Mesenchymal stem cell (in vitro differentiated cells and primary cell): ENCODE results near the gene FBP1.

Experiments
- DNase-seq: peaks from one replicate; pipeline ENCODE4 v3.0.0-alpha.2; 2013
- H2AFZ ChIP-seq: one replicate; pipeline ENCODE4 v1.6.1; 2013; ENCODE audit warnings: low read depth, mild to moderate bottlenecking, control low read depth, inconsistent platforms, low read length, moderate library complexity
- H2AK5ac ChIP-seq: 2 replicates; pipeline ENCODE4 v1.6.1; 2013; ENCODE audit warnings: low read length, moderate library complexity, mild to moderate bottlenecking, inconsistent platforms; ENCODE audit not compliant: severe bottlenecking
- H2BK120ac ChIP-seq: one replicate; pipeline ENCODE4 v1.6.1; 2013; ENCODE audit warnings: low read depth, mild to moderate bottlenecking, inconsistent platforms, low read length, moderate library complexity
- H2BK12ac ChIP-seq, 2 experiments: one replicate each; pipeline ENCODE4 v1.6.1; 2013; ENCODE audit warnings: inconsistent platforms in 2 of 2, low read length in 2 of 2, mild to moderate bottlenecking in 2 of 2, moderate library complexity in 2 of 2, control low read depth in 1 of 2
- H2BK15ac ChIP-seq: one replicate; pipeline ENCODE4 v1.6.1; 2013; ENCODE audit warnings: mild to moderate bottlenecking, low read depth, inconsistent platforms; ENCODE audit not compliant: poor library complexity, severe bottlenecking
- H2BK5ac ChIP-seq: 2 replicates; pipeline ENCODE4 v1.6.1; 2013; ENCODE audit warnings: low read depth, mild to moderate bottlenecking, low read length, control low read depth, inconsistent platforms; ENCODE audit not compliant: poor library complexity, severe bottlenecking
- H3K14ac ChIP-seq, 2 experiments: one replicate each; pipeline ENCODE4 v1.6.1; 2013; ENCODE audit warnings: inconsistent platforms in 2 of 2, low read length in 2 of 2, control low read depth in 1 of 2, mild to moderate bottlenecking in 1 of 2, moderate library complexity in 1 of 2
- H3K18ac ChIP-seq, 2 experiments: one replicate each; pipeline ENCODE4 v1.6.1; 2013; ENCODE audit warnings: inconsistent platforms in 2 of 2, low read length in 2 of 2, control low read depth in 1 of 2, low read depth in 1 of 2, mild to moderate bottlenecking in 1 of 2
- H3K23ac ChIP-seq, 2 experiments: one replicate each; pipeline ENCODE4 v1.6.1; 2013; ENCODE audit warnings: inconsistent platforms in 2 of 2, low read length in 2 of 2, mild to moderate bottlenecking in 2 of 2, moderate library complexity in 2 of 2, control low read depth in 1 of 2
- H3K27ac ChIP-seq: 2 replicates; pipeline ENCODE4 v1.5.1; 2013; ENCODE audit warnings: mild to moderate bottlenecking, moderate library complexity, low read length, control low read depth, inconsistent platforms; ENCODE audit not compliant: poor library complexity, severe bottlenecking
- H3K27me3 ChIP-seq, 2 experiments: 2 replicates each; pipeline versions ENCODE4 v1.6.1 to v1.7.0; 2013; ENCODE audit warnings: low read length in 2 of 2, mild to moderate bottlenecking in 2 of 2, moderate library complexity in 2 of 2, control low read depth in 1 of 2, inconsistent platforms in 1 of 2; ENCODE audit not compliant: control insufficient read depth in 1 of 2, insufficient read depth in 1 of 2
- H3K36me3 ChIP-seq, 2 experiments: 2 replicates each; pipeline versions ENCODE4 v1.6.1 to v1.7.0; 2013; ENCODE audit warnings: low read length in 2 of 2, control low read depth in 1 of 2, inconsistent platforms in 1 of 2, low read depth in 1 of 2, mild to moderate bottlenecking in 1 of 2; ENCODE audit not compliant: insufficient read depth in 2 of 2, control insufficient read depth in 1 of 2
- H3K4ac ChIP-seq, 2 experiments: one replicate each; pipeline ENCODE4 v1.6.1; 2013; ENCODE audit warnings: inconsistent platforms in 2 of 2, low read length in 2 of 2, mild to moderate bottlenecking in 2 of 2, moderate library complexity in 2 of 2, control low read depth in 1 of 2, low read depth in 1 of 2
- H3K4me1 ChIP-seq: 2 replicates; pipeline ENCODE4 v1.6.1; 2013; ENCODE audit warnings: low read depth, low read length, control low read depth; ENCODE audit not compliant: control insufficient read depth, insufficient read depth
- H3K4me2 ChIP-seq: 2 replicates; pipeline ENCODE4 v1.6.1; 2013; ENCODE audit warnings: low read length, mild to moderate bottlenecking, inconsistent platforms; ENCODE audit not compliant: poor library complexity, severe bottlenecking
- H3K4me3 ChIP-seq, 2 experiments: 2 replicates each; pipeline versions ENCODE4 v1.5.1 to v1.7.0; 2013; ENCODE audit warnings: low read length in 2 of 2, mild to moderate bottlenecking in 2 of 2, control low read depth in 1 of 2, low read depth in 1 of 2; ENCODE audit not compliant: insufficient read depth in 1 of 2
- H3K79me1 ChIP-seq: replicated peaks from 2 replicates; pipeline ENCODE4 v1.6.1; 2013; ENCODE audit warnings: mild to moderate bottlenecking, control low read depth, low read length, inconsistent platforms; ENCODE audit not compliant: poor library complexity, severe bottlenecking
- H3K9ac ChIP-seq: 2 replicates; pipeline ENCODE4 v1.7.0; 2013; ENCODE audit warnings: mild to moderate bottlenecking, low read length, moderate library complexity
- H3K9me3 ChIP-seq: 2 replicates; pipeline ENCODE4 v1.7.0; 2013; ENCODE audit warnings: mild to moderate bottlenecking, low read length; ENCODE audit not compliant: control insufficient read depth
- H4K8ac ChIP-seq: one replicate; pipeline ENCODE4 v1.6.1; 2013; ENCODE audit warnings: inconsistent platforms, mild to moderate bottlenecking, low read length, moderate library complexity
- H4K91ac ChIP-seq: one replicate; pipeline ENCODE4 v1.6.1; 2013; ENCODE audit warnings: mild to moderate bottlenecking, low read length, inconsistent platforms
- WGBS: methylation state at CpG from one replicate; pipeline ENCODE4 v1.1.7; 2013; ENCODE audit warnings: mixed read lengths; 5-methylcytosine and 5-hydroxymethylcytosine counted together

Gene FBP1

GRCh38 chr9:94680621-94681020 is 41.3 kb upstream of the FBP1 start:
- peaks cover 0 to 10% of the 10 kb centered on the region in 2 experiments for H3K27me3 ChIP-seq
- no peaks in the 10 kb centered on the region for H3K79me1 ChIP-seq
- peak overlapping the region; percentile 62 for H2AK5ac ChIP-seq
- no peak overlapping the region for H2BK15ac ChIP-seq
- H3K27ac ChIP-seq = no peak overlapping the region
- no peak overlapping the region for H2AFZ ChIP-seq
- H3K23ac ChIP-seq = no peak overlapping the region
- H2BK120ac ChIP-seq = no peak overlapping the region
- H3K36me3 ChIP-seq = no peaks in the 10 kb centered on the region
- H3K14ac ChIP-seq = no peak overlapping the region
- H3K4me2 ChIP-seq = no peak overlapping the region
- H4K8ac ChIP-seq = no peak overlapping the region
- DNase-seq = no peak
- WGBS = 83% methylated on average over 1 of the region's 2 CpGs
- H2BK12ac ChIP-seq = no peak overlapping the region
- H3K9me3 ChIP-seq = no peaks in the 10 kb centered on the region
- H4K91ac ChIP-seq = no peak overlapping the region
- H2BK5ac ChIP-seq = no peak overlapping the region
- peaks cover 3% of the 10 kb centered on the region for H3K4me1 ChIP-seq
- H3K18ac ChIP-seq = no peak overlapping the region
- H3K9ac ChIP-seq = no peak overlapping the region
- H3K4me3 ChIP-seq = no peak overlapping the region
- peak overlapping the region in 1 of 2 experiments; percentile 26 for H3K4ac ChIP-seq

- peaks cover 3% of the 10 kb centered on the region for H3K4me1 ChIP-seq
- H3K4me2 ChIP-seq = no peak overlapping the region
- no peak overlapping the region for H2BK5ac ChIP-seq
- no peak overlapping the region for H2BK120ac ChIP-seq
- H3K23ac ChIP-seq = no peak overlapping the region
- H3K36me3 ChIP-seq = no peaks in the 10 kb centered on the region
- no peak overlapping the region for H3K27ac ChIP-seq
- no peaks in the 10 kb centered on the region for H3K9me3 ChIP-seq
- no peak overlapping the region for H3K18ac ChIP-seq
- no peak overlapping the region for H3K9ac ChIP-seq
- H2BK15ac ChIP-seq = no peak overlapping the region
- H2AFZ ChIP-seq = no peak overlapping the region
- H3K4me3 ChIP-seq = no peak overlapping the region
- H4K91ac ChIP-seq = no peak overlapping the region
- H2BK12ac ChIP-seq = peak overlapping the region in 1 of 2 experiments; percentile 15
- DNase-seq = no peak
- H3K4ac ChIP-seq = no peak overlapping the region
- H2AK5ac ChIP-seq = no peak overlapping the region
- H3K27me3 ChIP-seq = peaks cover 0 to 10% of the 10 kb centered on the region in 2 experiments
- H3K79me1 ChIP-seq = no peaks in the 10 kb centered on the region
- WGBS = no CpG with 5 or more reads among the region's 1 CpG
- no peak overlapping the region for H3K14ac ChIP-seq
- H4K8ac ChIP-seq = no peak overlapping the region
These were observed 40.7 kb upstream of the FBP1 start for GRCh38 chr9:94680020-94680419.

GRCh38 chr9:94679587-94679986 is 40.3 kb upstream of the FBP1 start:
- Histone ChIP-seq H3K14ac (no peak overlapping the region), H3K9ac (no peak overlapping the region), H4K8ac (no peak overlapping the region), H2AK5ac (no peak overlapping the region), H3K4me1 (peaks cover 3% of the 10 kb centered on the region), H3K79me1 (no peaks in the 10 kb centered on the region), H3K4ac (no peak overlapping the region), H2BK5ac (no peak overlapping the region), H3K18ac (no peak overlapping the region), H3K27me3 (peaks cover 0 to 10% of the 10 kb centered on the region in 2 experiments), H3K36me3 (no peaks in the 10 kb centered on the region), H3K27ac (no peak overlapping the region), H2BK12ac (no peak overlapping the region), H3K4me3 (no peak overlapping the region), H3K23ac (no peak overlapping the region), H3K4me2 (no peak overlapping the region), H2BK15ac (no peak overlapping the region), H2BK120ac (no peak overlapping the region), H4K91ac (no peak overlapping the region), H3K9me3 (no peaks in the 10 kb centered on the region), H2AFZ (no peak overlapping the region)
- 67% methylated on average over 3 of the region's 8 CpGs for WGBS
- peak; percentile 26 for DNase-seq

- Histone ChIP-seq H4K8ac (no peak overlapping the region), H3K23ac (no peak overlapping the region), H3K36me3 (no peaks in the 10 kb centered on the region), H3K4ac (no peak overlapping the region), H2AFZ (no peak overlapping the region), H3K9me3 (no peaks in the 10 kb centered on the region), H3K4me1 (peaks cover 6% of the 10 kb centered on the region), H3K27ac (no peak overlapping the region), H3K4me2 (no peak overlapping the region), H2AK5ac (no peak overlapping the region), H3K9ac (no peak overlapping the region), H3K79me1 (no peaks in the 10 kb centered on the region), H3K14ac (no peak overlapping the region), H3K27me3 (peaks cover 0 to 10% of the 10 kb centered on the region in 2 experiments), H3K4me3 (no peak overlapping the region), H4K91ac (no peak overlapping the region), H3K18ac (no peak overlapping the region), H2BK12ac (no peak overlapping the region), H2BK15ac (no peak overlapping the region), H2BK5ac (no peak overlapping the region), H2BK120ac (no peak overlapping the region)
- no peak for DNase-seq
- WGBS = 93% methylated on average over 4 of the region's 4 CpGs
These were observed 38.6 kb upstream of the FBP1 start for GRCh38 chr9:94677929-94678328.
